Fibroblast of mammary gland (primary cell): ENCODE data around the gene RALGPS1.

ENCODE experiments used
- DNase-seq: peaks from one replicate; pipeline ENCODE4 v3.0.0-alpha.2; 2010; ENCODE audit warnings: low read depth
- H3K4me3 ChIP-seq: 2 replicates; pipeline ENCODE4 v1.5.1; 2011; ENCODE audit warnings: low read depth, mild to moderate bottlenecking, low read length, moderate library complexity; ENCODE audit not compliant: control insufficient read depth
- TF ChIP-seq, protein P1 (sequence below): conservative IDR thresholded peaks from 2 replicates; pipeline ENCODE4 v1.5.1; 2011; ENCODE audit warnings: low read depth, low read length, inconsistent platforms; ENCODE audit not compliant: control insufficient read depth, insufficient read depth

Gene RALGPS1

DNA sequence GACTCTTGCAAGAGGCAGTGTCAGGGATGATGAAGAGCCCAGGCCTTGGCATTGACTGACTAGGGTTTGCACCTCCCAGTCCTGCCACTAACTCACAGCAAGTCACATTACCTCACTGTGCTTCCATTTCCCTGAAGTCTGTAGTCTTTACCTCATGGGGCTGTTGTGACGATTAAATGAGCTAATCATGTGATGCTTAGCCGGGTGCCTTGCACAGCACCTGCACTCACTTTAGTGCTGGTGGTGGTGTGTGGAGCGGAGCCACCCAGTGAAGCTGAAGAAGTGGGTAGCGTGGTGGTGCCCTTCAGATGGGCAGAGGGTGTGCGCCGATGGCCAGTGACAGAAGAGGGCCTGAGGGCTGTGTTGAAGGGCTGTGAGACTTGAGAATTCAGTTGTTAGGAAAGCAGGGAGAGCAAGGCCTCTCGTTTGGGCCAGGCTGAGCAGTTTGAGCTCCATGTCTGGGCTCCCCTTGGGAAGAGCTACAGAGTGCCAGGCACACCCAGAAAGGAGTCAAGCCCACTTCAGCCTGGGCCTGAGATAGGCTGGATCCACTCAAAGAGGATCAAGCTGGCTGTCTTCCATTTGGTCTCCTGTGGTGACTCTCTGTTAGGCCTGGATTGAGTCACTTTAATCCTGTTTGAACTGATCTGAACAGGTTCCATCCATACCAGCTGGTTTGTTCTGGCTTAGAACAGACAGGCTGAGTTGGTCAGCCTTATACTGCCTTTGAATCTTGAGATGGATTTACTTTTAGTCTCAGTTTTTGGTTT lies 42.5 kb downstream of the RALGPS1 start:
- no peak overlapping the region for H3K4me3 ChIP-seq
- DNase-seq: peak; percentile 71
- TF ChIP-seq, protein P1, sequence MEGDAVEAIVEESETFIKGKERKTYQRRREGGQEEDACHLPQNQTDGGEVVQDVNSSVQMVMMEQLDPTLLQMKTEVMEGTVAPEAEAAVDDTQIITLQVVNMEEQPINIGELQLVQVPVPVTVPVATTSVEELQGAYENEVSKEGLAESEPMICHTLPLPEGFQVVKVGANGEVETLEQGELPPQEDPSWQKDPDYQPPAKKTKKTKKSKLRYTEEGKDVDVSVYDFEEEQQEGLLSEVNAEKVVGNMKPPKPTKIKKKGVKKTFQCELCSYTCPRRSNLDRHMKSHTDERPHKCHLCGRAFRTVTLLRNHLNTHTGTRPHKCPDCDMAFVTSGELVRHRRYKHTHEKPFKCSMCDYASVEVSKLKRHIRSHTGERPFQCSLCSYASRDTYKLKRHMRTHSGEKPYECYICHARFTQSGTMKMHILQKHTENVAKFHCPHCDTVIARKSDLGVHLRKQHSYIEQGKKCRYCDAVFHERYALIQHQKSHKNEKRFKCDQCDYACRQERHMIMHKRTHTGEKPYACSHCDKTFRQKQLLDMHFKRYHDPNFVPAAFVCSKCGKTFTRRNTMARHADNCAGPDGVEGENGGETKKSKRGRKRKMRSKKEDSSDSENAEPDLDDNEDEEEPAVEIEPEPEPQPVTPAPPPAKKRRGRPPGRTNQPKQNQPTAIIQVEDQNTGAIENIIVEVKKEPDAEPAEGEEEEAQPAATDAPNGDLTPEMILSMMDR: no peak

DNA sequence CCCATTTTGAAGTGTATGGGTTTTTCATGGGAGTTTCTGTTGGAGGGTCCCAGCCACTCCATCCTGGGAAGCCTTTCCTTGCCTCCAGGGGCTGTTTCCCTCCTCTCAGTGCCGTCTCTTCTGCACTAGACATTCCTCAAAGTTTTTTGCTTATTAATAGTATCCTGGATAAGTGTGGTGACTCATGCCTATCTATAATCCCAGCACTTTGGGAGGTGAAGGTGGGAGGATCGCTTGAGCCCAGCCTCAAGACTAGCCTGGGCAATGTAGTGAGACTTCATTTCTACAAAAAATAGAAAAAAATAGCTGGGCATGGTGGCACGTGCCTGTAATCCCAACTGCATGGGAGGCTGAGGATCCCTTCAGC lies 43.1 kb downstream of the RALGPS1 start:
- no peak overlapping the region for H3K4me3 ChIP-seq
- peak; percentile 35 for DNase-seq
- TF ChIP-seq, protein P1: no peak

DNA sequence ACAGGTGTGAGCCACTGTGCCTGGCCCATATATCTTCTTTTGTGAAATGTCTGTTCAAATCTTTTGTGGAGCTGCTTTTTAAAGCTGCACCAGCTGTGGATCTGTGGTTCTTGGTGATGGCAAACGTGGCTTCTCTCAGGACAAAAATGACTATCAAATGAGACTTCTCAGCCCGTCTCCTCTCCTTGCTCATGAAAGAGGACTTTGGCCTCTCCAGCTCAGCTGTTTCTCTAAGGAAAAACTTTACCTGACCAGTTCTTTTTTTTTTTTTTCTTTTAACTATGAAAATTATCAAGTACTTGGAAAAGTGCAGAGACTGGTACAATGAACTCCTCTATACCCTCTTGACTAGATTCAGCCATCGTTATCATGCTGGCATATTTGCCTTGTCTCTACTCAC lies 44.8 kb downstream of the RALGPS1 start:
- TF ChIP-seq, protein P1: no peak
- no peak for DNase-seq
- H3K4me3 ChIP-seq: no peak overlapping the region

DNA sequence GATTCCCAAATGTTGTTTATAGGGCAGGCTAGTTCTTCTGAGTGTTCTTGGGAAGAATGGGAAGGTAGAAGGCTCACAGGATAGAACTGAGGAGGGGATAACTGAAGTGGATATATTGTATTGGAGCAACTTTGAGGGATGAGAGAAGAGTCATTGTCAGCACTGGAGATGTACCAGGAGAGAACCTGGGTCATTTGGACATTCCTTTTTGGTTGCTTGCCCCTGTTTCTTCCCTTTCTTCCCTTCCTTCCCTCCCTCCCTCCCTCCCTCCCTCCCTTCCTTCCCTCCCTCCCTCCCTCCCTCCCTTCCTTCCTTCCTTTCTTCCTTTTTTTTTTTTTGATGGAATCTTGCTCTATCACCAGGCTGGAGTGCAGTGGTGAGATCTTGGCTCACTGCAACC lies 45.3 kb downstream of the RALGPS1 start:
- no peak overlapping the region for H3K4me3 ChIP-seq
- TF ChIP-seq, protein P1: no peak
- no peak for DNase-seq

DNA sequence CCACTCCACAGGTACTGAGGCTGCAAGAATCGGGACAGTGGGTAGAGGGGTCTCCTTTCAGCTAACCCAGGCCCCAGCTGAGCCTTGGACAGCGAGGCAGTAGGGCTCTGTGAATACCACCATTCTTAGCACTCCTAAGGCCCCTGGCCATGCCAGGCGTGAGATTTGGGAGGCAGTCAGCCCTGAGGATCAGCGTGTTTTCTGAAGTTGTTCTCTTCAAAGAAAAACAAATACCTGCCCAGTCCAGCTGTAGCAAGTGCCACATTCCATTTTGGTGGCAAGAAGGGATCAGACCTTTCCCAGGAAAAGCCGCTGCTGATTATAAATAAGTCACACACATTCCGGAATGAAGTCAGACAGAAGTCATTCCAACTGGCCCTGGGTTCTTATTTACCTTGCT lies 47.8 kb downstream of the RALGPS1 start:
- no peak for DNase-seq
- no peak overlapping the region for H3K4me3 ChIP-seq

DNA sequence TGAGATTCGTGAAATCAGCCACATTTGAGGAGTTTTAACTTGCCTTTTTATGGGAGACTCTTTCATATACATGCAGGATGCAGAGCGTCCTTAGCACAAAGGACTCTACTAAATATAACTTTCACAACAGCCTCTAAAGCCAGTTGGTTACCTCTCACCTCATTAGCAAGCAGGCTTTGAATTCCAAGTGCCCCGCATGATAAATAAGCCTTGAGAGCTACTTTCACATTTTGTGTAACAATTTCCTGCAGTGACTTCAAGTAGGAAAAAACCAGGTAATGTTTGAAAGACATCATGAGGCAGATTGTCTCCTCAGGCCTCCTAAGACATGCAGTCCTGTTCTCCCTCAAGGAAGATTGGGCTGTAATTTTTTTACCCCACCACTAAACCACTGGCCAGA lies 50.5 kb downstream of the RALGPS1 start:
- peak; percentile 20 for DNase-seq
- TF ChIP-seq, protein P1: no peak
- no peak overlapping the region for H3K4me3 ChIP-seq

More for the DNA sequence above, 47.8 kb downstream of the RALGPS1 start:
- TF ChIP-seq, protein P1: no peak
